ENCODE data around the gene ITPR1.

Gene ITPR1

GRCh38 chr3:4743371-4743770 lies 250.2 kb downstream of the ITPR1 start:
- no peak for DNase-seq (ENCODE audit: low read depth, low spot score)

- DNase-seq (ENCODE audit: low read depth, low spot score): no peak
These were observed 251.5 kb downstream of the ITPR1 start for GRCh38 chr3:4744405-4745234.

DNA sequence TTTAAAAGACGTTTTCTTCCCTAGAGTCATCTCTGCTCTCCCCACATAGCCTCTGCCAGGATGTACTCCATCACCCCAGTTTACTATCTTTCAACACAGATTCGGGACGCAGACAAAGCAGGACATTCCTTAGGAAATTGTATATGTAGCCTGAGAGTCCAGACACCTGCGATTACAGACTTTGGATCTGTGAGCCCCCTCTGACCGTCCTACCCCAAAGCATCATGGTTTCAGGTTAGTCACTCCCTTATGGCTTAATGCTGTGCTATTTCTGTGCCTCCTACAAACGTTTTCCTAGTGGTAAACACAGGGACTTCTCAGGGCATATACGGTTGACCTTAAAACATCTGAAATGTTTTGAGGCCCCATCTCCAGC lies 252.1 kb downstream of the ITPR1 start:
- DNase-seq (ENCODE audit: low read depth, low spot score): no peak

DNA sequence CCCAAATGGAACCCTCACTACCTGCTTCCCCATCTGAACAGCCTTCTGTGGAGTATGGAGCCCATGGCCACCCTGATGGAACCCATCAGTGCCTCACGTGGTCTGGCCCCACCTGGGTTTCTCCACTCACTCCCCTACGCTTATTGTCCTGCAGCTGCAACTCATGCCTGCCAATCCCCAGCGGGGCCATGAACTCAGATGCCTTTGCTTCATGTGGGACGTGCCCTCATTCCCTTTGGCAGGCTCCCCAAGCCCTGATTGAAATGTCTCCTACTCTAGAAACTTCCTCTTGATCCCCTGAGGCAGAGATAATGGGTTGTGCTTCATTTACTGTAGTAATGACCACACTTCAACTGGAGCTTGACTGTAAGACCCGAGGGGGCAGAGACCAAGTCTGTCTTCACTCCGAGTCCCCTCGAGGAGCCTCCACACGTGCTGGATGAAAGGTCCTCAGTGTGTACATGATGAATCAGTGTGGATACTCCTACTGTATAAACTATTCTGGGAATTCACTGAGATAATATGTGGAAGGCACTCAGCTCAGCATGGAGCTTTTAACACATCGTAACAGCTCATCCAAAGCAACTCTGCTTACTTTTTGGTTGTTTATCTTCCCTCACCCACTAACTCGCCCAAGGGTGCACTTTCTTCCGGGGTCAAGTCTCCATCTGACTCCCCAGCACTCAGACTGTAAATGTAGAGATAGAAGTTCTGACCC lies 253.3 kb downstream of the ITPR1 start:
- no peak for DNase-seq (ENCODE audit: low read depth, low spot score)

- DNase-seq (ENCODE audit: low read depth, low spot score): no peak
These were observed 255.0 kb downstream of the ITPR1 start for GRCh38 chr3:4748127-4748526.

DNA sequence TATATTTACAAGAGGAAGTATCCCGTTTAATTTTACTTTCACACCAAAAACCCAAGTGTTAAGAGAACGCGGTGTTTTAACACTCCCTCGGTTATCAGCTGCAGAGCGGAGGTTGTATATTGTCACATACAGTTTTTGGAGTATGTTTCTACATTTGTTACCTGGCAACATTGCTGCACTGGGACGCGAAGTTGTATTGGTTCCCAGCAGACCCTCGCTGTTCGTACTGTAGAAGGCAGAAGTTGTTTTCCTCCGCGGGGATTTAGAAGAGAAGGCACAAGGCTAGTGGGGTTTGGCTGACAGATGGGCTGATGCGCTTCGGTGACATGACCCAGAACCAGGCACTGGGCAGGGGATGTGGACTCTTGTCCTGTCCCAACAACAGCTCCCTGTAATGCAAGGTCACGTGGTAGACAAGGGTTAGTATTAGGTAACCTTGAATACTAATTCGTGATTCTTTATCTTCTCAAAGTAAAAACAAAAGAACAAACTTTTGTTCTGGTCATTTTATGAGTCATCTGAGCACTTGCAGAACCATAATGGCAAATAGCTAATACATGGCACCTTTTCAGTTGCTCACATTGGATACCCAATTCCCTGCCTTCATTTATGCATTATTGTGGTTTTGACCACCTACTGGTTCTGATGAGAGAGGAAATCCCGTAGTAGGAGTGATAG lies 255.7 kb downstream of the ITPR1 start:
- DNase-seq (ENCODE audit: low read depth, low spot score): no peak

GRCh38 chr3:4749567-4750002 lies 256.4 kb downstream of the ITPR1 start:
- DNase-seq (ENCODE audit: low read depth, low spot score): no peak

DNA sequence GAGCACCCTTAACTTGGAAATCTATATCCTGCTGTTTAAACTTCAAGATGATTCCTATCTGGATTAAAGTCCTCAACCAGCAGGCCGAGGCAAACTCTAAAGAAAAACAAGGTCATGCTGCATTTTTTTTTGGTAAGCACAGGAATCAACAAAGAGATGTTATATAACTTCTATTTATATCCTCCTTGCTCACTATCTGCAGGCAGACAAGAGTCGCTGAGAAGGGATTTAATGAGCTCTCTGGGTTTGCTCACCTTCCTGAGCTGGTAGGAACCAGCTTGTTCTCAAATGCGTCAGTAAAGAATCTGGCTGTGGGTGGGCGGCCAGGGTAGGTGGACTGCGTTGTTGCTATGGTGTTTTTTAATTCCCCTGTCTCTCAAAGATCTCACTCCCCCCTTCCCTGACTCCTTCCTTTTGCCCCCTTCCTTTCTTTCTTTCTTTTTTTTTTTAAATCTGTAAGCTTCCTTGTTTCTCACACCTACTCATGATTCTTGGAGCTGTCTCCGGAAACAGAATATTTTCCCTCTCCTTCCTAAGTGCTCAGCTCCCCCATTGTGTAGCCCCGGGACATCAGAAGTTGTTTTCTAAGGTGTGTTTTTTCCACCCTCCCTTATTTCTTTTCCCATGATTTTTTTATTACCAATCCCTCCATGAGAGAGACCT lies 257.3 kb downstream of the ITPR1 start:
- no peak for DNase-seq (ENCODE audit: low read depth, low spot score)

DNA sequence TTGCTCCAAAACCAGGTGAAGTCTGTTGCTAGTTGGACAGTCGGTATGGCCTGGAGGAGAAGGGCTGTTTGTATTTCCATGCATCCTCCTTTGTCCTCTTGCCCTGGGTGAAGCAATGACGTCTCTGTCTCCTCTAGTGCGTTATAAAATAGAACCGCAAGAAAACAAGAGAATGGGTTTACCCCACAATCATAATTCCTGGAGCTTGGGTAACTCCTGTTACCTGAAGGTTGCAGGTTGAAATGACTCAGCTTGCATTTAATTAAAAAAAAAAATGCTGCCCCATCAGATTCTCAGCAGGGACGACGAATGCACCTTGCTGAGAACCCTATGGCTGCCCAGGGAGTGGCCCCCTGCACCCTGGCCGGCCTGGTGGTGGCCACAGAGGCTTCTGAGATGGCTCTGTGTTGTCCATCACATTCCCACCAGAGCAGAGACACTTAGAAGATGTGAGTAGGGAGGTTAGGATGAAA lies 257.9 kb downstream of the ITPR1 start:
- DNase-seq (ENCODE audit: low read depth, low spot score): no peak

DNA sequence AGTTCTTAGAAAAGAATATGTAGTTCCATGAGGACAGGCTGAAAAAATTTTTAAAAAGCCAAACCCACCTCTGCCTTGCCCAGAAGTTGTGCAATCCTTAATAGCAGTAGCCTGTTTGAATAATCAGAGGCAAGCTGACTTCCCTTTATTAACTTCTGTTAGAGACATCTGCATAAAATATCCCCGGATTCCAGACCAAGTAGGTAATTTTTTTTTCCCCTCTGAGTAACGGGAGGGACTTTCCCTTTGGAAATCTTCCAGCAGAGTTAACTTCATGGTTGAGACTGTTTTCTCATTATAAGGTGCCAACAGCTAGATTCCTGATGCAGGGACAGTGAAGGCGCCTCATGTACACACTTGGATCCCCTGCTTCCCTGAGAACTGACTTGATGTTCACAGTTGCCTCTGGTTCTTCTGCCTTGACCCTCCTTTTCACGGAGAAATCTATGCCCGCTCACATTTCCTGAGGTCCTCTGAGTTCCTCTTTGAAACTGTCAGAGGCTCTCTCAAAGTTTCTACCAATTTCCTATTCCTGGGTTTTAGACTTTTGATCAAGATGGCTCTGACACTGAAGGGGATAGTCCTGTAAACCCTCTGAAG lies 258.5 kb downstream of the ITPR1 start:
- DNase-seq (ENCODE audit: low read depth, low spot score): no peak

GRCh38 chr3:4752201-4753072 lies 259.3 kb downstream of the ITPR1 start:
- DNase-seq (ENCODE audit: low read depth, low spot score): no peak

DNA sequence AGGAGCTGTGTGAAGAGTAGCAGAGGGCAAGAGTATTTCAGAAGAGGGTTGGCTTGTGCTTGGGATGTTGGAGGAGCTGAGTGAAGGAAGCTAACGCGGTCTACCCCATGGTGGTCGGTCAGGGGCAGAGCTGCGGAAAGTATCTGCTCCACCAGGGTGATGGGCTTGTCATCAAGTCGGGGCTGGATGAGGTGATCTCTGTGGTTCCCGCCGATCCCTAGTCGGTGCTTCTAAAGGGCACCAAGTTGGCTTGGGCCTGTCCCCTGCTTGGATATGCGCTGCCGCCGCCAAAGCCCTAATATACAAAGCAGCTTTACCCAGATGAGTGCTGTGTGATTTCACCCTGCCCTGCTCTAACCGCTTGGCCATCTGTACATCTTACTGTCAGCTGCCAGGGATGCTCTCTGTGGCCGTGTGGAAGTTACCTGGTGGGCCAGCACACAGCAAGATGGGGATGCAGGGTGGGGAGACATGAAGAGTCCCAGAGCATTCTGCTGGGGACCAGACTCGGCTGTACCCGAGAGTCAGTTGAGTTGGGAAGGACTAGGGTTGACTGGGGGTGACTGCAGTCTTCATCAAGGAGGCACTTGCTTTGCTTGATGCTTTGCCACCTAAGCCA lies 260.0 kb downstream of the ITPR1 start:
- no peak for DNase-seq (ENCODE audit: low read depth, low spot score)

GRCh38 chr3:4754180-4755086 lies 261.3 kb downstream of the ITPR1 start:
- DNase-seq (ENCODE audit: low read depth, low spot score): no peak

DNA sequence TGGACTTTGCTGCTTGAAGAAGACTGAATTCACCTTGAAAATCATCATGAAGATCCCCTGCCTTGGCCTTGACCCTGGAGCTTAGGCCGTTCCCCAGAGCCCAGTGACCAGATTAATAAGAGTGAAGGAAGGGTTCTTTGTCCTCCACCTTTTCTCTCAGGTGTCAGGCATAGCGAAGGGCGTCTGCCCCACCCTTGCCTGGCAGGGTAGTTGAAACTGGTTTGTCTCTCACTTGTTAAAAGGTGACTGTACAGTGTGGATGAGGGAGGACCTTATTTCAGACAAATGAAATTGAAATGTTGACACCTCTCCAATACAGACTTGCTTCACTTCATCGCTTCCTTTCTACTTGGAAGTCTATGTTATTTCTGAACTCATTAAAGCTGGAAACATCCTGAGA lies 262.4 kb downstream of the ITPR1 start:
- no peak for DNase-seq (ENCODE audit: low read depth, low spot score)

GRCh38 chr3:4756057-4756775 lies 263.1 kb downstream of the ITPR1 start:
- DNase-seq (ENCODE audit: low read depth, low spot score): no peak

DNA sequence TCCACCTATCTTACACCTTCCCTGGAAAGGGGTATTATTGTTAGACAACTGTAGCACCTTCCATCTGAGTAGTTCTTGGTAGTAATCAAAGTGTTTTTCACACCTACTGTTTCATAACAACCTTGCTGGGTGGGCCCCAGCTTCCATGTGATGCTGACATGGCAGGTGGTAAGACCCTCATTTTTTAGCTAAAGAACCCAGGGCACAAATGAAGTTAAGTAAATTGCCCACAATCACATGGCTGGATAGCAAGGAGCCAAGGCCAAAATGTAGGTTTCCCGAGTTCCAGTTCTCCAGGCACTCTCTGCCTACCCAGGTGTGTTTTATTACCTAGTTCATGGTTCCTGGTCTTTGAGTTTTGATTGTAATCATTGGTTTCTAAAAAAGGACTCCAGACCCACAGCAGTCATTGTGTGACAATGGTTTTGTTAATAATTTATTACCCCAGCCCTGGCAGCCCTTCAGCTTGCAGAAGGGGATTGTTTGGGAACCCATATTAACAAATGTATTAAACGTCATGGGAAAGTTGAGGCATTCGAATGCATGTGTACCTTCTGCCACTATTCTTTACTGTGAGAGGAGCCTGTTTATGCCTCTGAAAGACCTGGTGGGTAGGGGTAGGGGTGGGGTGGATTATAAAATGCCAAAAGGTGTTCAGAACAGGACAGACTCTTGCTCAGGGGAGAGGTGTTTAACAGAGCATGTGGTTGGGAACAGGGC lies 263.9 kb downstream of the ITPR1 start:
- DNase-seq (ENCODE audit: low read depth, low spot score): no peak

- DNase-seq (ENCODE audit: low read depth, low spot score): no peak
These were observed 264.6 kb downstream of the ITPR1 start for GRCh38 chr3:4757575-4758248.
